ENCODE data around the gene TUFT1. TPM values are rescaled to one million over a fixed set of nuclear protein-coding genes. Genes with fewer than 3 reads are reported as not detected.

Gene TUFT1
- total and polyA plus RNA-seq, 8 donors: 5.6 to 16.8 (median 8.6) TPM

- intact Hi-C loops (cut with DNase I): no loop called here
- ATAC-seq (peak; percentile 40), DNase-seq (no peak)
- no peaks in the 10 kb centered on the region for H3K36me3 ChIP-seq
- peak overlapping the region in 1 of 2 donors; percentile 29 for H3K27ac ChIP-seq
- H3K27me3 ChIP-seq: no peaks in the 10 kb centered on the region
- H3K9me3 ChIP-seq: no peaks in the 10 kb centered on the region
- H3K4me1 ChIP-seq: peaks cover 4 to 18% of the 10 kb centered on the region in 2 donors
- H3K4me3 ChIP-seq: no peak overlapping the region
- TF ChIP-seq, protein P1, sequence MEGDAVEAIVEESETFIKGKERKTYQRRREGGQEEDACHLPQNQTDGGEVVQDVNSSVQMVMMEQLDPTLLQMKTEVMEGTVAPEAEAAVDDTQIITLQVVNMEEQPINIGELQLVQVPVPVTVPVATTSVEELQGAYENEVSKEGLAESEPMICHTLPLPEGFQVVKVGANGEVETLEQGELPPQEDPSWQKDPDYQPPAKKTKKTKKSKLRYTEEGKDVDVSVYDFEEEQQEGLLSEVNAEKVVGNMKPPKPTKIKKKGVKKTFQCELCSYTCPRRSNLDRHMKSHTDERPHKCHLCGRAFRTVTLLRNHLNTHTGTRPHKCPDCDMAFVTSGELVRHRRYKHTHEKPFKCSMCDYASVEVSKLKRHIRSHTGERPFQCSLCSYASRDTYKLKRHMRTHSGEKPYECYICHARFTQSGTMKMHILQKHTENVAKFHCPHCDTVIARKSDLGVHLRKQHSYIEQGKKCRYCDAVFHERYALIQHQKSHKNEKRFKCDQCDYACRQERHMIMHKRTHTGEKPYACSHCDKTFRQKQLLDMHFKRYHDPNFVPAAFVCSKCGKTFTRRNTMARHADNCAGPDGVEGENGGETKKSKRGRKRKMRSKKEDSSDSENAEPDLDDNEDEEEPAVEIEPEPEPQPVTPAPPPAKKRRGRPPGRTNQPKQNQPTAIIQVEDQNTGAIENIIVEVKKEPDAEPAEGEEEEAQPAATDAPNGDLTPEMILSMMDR (IDR thresholded peaks at IDR 0.05): no peak
Measured at GRCh38 chr1:151606384-151606783, 66.3 kb downstream of the TUFT1 start.

- DNase-seq: no peak
- Histone ChIP-seq H3K36me3 (no peaks in the 10 kb centered on the region), H3K4me1 (peaks cover 7 to 18% of the 10 kb centered on the region in 2 donors), H3K9me3 (no peaks in the 10 kb centered on the region), H3K4me3 (no peak overlapping the region), H3K27ac (peak overlapping the region in 1 of 2 donors; percentile 29), H3K27me3 (no peaks in the 10 kb centered on the region)
- intact Hi-C loops (cut with DNase I): no loop called here
- no peak for ATAC-seq
- TF ChIP-seq, protein P1 (IDR thresholded peaks at IDR 0.05): no peak
Measured at GRCh38 chr1:151606857-151607256, 66.7 kb downstream of the TUFT1 start.

DNA sequence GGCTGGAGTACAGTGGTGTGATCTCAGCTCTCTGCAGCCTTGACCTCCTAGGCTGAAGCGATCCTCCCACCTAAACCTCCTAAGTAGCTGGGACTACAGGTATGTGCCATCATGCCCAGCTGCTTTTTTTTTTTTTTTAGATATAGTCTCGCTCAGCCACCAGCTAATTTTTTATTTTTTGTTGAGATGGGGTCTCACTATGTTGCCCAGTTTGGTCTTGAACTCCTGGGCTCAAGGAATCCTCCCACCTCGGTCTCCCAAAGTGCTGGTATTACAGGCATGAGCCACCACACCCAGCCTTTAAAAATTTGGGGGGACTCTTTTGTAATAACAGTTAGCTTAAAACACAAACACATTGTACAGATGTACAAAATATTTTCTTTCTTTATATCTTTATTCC, 70.0 kb downstream of the TUFT1 start:
- Histone ChIP-seq H3K27ac (peak overlapping the region in 1 of 2 donors; percentile 99), H3K36me3 (no peaks in the 10 kb centered on the region), H3K4me1 (peaks cover 15 to 41% of the 10 kb centered on the region in 2 donors), H3K27me3 (no peaks in the 10 kb centered on the region), H3K4me3 (no peak overlapping the region), H3K9me3 (no peaks in the 10 kb centered on the region)
- intact Hi-C loops (cut with DNase I): no loop called here
- no peak for ATAC-seq
- DNase-seq: no peak
- TF ChIP-seq, protein P1 (IDR thresholded peaks at IDR 0.05): no peak

DNA sequence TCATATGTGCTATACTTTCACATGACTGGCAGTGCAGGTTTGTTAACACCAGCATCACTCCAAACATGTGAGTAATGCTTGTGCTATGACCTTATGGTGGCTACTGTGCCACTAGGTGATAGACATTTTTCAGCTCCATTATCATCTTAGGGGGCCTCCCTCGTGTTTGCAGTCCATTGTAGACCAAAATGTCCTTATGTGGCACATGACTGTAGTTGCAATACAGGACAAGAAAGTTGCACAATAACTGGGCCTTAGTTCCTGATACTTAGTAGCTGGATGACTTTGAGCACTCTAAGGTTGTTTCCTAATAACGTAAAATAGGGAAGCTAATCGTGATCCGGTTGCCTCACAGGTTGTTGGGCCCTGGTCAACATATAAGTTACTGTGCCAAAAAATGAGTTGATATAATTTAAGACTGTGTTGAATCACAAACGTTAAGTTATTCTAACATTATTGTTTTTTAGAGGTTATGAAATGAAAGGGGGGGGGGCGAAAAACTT, 71.2 kb downstream of the TUFT1 start:
- Histone ChIP-seq H3K36me3 (no peaks in the 10 kb centered on the region), H3K4me3 (peak overlapping the region; percentile 90 to 98), H3K9me3 (no peaks in the 10 kb centered on the region), H3K27ac (peak overlapping the region; percentile 94 to 99), H3K27me3 (no peaks in the 10 kb centered on the region), H3K4me1 (peaks cover 15 to 50% of the 10 kb centered on the region in 2 donors)
- peak in 2 of 4 donors; percentile 56 to 73 for DNase-seq
- intact Hi-C loops (cut with DNase I): no loop called here
- ATAC-seq: peak; percentile 61
- TF ChIP-seq, protein P1 (IDR thresholded peaks at IDR 0.05): no peak

GRCh38 chr1:151611832-151612500, 71.9 kb downstream of the TUFT1 start, which contains the start of gene SNX27:
TSS of gene SNX27 (plus strand) at chr1:151612050. CDS start at chr1:151612202, 152 bp downstream.
- Histone ChIP-seq H3K27me3 (no peaks in the 10 kb centered on the region), H3K36me3 (no peaks in the 10 kb centered on the region), H3K27ac (peak within 1 kb of the TSS; percentile 94 to 99), H3K9me3 (no peaks in the 10 kb centered on the region), H3K4me3 (peak within 1 kb of the TSS; percentile 90 to 98), H3K4me1 (peaks cover 15 to 49% of the 10 kb centered on the region in 2 donors)
- DNase-seq: peak; percentile 93 to 95 (median 94)
- peak; percentile 94 for ATAC-seq
- TF ChIP-seq, protein P1 (IDR thresholded peaks at IDR 0.05): no peak
- intact Hi-C loops (cut with DNase I): no loop called here

Measured in left lung (tissue), 10 donors.